Neural cell (in vitro differentiated cells): Measurements from ENCODE around the gene SEC61G.

Experiments
- CTCF ChIP-seq: fragments of 450-650 bp; IDR thresholded peaks from 2 replicates; pipeline ENCODE4 v1.5.1; 2014; ENCODE audit warnings: antibody characterized with exemption, mild to moderate bottlenecking, moderate library complexity; ENCODE audit not compliant: poor library complexity, severe bottlenecking
- EZH2 ChIP-seq: fragments of 200-600, 300-800 bp; shearing (Covaris generic), sonication (generic); IDR thresholded peaks from 2 replicates; pipeline ENCODE4 v1.6.1; 2014; ENCODE audit warnings: antibody characterized with exemption, low read length, borderline replicate concordance, mild to moderate bottlenecking; ENCODE audit not compliant: insufficient read depth, poor library complexity, severe bottlenecking
- POLR2AphosphoS5 ChIP-seq: IDR thresholded peaks from 2 replicates; pipeline ENCODE4 v1.6.1; 2012
- TAF1 ChIP-seq: IDR thresholded peaks from 2 replicates; pipeline ENCODE4 v1.6.1; 2012; ENCODE audit warnings: low read depth

- TF ChIP-seq CTCF, result no peak
- no peak for TF ChIP-seq POLR2AphosphoS5
- no peak for TF ChIP-seq EZH2
- TF ChIP-seq TAF1, result no peak
Measured at GRCh38 chr7:54802841-54803240, 43.8 kb upstream of the SEC61G start.
